ENCODE results near the gene OR5D14.

The OR5D14 gene

GRCh38 chr11:55795256-55795655 is at the start of gene OR5D14:
OR5D14 (plus strand) TSS chr11:55795556; CDS start chr11:55795556, 0 bp downstream.
- no peak for DNase-seq

GRCh38 chr11:55773138-55773537 is 22.2 kb upstream of the OR5D14 start, which contains the start of gene OR5D13:
OR5D13 (plus strand) TSS chr11:55773438; CDS start chr11:55773438, 0 bp downstream.
- no peak for DNase-seq

GRCh38 chr11:55791606-55792005 is 3.8 kb upstream of the OR5D14 start:
- DNase-seq = no peak

GRCh38 chr11:55793321-55793720 is 2.0 kb upstream of the OR5D14 start:
- no peak for DNase-seq

- DNase-seq = no peak
These were observed 10.9 kb downstream of the OR5D14 start for GRCh38 chr11:55806248-55806647.

GRCh38 chr11:55811067-55811466 is 15.7 kb downstream of the OR5D14 start, which contains the start of gene OR5L1:
OR5L1 (plus strand) TSS chr11:55811367; CDS start chr11:55811467, 100 bp downstream.
- no peak for DNase-seq

- no peak for DNase-seq
These were observed 24.0 kb downstream of the OR5D14 start, which contains the start of gene OR5D18 for GRCh38 chr11:55819330-55819729. OR5D18 (plus strand) TSS chr11:55819630; CDS start chr11:55819630, 0 bp downstream.

- no peak for DNase-seq
These were observed 31.6 kb downstream of the OR5D14 start, which contains the start of gene OR5L2 for GRCh38 chr11:55826919-55827318. OR5L2 (plus strand) TSS chr11:55827219; CDS start chr11:55827219, 0 bp downstream.

GRCh38 chr11:55838452-55838851 is 43.1 kb downstream of the OR5D14 start, which contains the start of gene OR5D16:
OR5D16 (plus strand) TSS chr11:55838752; CDS start chr11:55838752, 0 bp downstream.
- DNase-seq = no peak
